Activated T-helper 1 cell treated with Interleukin-2 at 50 U/mL for 16 hours (primary cell): ENCODE results near the gene GJC2.

Experiments used
- DNase-seq: peaks from one replicate; pipeline ENCODE4 v3.0.0-alpha.2; 2020; ENCODE audit warnings: low read depth

GJC2 gene

GRCh38 chr1:228194921-228195812 lies 45.4 kb downstream of the GJC2 start:
- DNase-seq = no peak

DNA sequence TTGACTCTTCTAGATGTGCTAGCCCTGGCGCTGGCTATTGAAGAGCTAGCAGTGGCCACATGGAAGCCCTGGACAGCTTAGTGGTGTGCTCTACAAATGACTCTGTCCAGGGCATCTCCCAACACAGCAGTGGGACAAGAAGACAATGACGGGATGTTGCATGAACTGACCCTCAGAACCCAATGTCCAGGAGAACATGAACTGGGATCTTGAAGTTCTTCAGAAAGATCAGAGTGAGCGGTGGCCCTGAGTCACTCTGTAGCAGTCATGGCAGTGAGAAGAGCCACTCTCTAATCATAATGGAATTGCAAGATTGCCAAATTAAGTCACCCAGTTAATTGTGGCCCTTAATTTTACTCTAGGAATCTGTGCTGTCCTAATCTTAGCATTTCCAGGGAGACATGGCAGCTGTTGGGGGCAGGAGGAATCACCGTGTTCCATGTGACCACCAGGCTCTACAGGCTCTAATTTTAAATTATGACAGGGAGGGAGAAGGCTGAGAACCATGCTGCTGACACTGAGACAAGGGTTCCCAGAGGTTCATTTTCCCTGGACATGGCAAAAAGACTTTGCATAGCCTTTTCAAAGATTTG lies 47.9 kb downstream of the GJC2 start:
- no peak for DNase-seq

DNA sequence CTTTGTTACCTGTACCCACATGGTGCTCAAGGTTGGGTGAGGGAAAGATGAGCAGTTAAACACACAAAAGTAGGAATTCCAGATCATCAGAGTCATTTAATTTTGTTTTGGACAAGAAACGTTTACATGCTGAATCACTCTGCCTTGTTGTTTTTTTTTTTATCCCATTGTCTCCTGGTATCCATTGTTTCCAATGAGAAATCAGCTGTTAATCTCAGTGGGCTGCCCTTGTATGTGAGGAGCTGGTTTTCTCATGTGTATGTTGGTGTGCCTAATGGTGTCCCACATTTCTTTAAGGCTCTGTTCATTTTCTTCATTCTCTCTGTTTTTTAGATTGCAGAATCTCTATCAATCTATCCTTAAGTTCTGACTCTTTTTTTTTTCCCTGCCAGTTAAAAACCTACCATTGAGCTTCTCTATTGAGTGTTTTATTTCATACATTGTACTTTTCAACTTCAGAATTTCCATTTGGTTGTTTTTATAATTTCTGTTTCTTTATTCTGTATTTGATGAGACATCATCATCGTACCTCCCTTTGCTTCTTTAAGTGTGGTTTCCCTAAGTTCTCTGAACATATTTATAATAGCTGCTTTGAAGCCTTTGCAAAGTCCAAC lies 49.4 kb downstream of the GJC2 start:
- DNase-seq = no peak

- DNase-seq = no peak
Observed at GRCh38 chr1:228204958-228205357, 55.2 kb downstream of the GJC2 start.

- no peak for DNase-seq
Observed at GRCh38 chr1:228205526-228206436, 56.1 kb downstream of the GJC2 start.

DNA sequence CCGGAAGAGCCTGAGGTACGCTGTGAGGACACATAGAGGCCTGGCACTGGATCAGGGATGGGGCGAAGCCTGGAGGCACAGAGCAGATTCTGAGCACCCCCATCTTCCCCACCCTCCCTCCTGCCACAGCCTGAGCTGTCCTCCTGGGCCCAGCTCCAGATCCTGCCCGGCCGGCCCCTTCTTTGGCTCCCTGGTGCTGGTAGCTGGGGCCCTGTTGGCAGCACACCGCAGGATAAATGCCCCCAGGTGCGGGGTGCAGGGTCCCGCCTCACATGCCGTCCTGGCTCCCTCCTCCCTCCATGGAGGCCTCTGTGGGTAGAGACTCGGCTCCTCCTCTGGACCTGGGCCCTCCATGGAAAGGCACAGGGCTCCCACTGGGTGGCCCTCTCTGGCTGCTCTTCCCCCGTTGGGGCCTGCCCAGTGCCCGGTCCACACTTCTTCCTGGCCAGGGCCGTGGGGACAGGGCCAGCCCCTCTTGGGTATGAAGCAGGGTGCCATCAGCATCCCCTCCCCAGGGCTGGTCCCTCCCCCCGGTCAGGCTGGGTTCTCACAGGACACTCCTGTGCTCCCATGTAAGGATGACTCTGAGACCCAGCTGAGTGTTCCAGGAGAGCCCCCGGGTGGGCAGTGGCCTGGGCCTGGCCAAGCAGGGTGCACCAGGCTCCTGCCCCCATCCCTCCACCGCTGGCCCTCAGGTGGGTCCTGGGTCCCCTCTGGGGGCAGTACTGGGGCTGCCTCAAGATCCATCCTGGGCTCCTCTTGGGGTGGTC lies 57.0 kb downstream of the GJC2 start:
- no peak for DNase-seq

- no peak for DNase-seq
Observed at GRCh38 chr1:228207381-228207810, 57.7 kb downstream of the GJC2 start.

- DNase-seq = no peak
Observed at GRCh38 chr1:228207851-228208821, 58.4 kb downstream of the GJC2 start, which contains the start of gene OBSCN. OBSCN (plus strand) TSS chr1:228208044; CDS start chr1:228211784, 3,740 bp downstream.

DNA sequence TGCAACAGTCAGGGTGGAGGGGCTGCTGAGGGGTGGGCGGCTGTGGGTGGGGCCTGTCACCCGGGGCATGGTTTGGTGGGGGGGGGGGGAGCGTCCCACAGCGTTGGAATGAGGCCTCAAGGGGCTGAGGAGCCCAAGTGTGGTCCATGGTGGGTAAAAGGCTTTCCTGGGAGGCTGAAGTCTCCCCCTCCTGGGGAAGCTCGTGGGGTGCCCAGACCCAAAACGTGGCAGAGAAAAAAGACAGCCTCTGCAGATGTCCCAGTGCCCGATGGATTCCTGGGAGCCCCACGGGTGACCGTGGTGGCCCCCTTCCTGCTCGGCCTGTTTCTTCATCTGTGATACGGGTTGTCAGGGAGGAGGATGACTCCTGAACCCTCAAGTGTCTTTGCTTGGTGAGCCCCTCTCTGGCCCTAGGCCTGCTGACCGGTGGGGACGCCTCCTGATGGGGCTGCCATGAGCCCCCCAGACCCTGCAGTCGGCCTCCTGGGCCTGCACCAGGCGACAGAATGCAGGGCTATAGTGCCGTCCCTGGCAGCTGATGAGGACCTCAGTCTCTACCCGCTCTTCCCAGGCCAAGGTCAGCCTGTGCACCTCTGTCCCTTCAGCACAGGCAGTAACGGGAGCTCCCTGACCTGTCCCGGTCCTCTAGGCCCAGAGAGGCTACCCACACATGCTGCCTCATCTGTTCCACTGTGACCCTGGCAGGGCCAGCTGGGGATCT lies 59.3 kb downstream of the GJC2 start:
- DNase-seq = no peak
